GM12878 (cell line): ENCODE data around the gene ATXN7L1. TPM values are rescaled to one million over a fixed set of nuclear protein-coding genes. Genes with fewer than 3 reads are reported as not detected.

Experiments
- GATAD2B ChIP-seq: fragments of 450-650 bp; conservative IDR thresholded peaks from 2 replicates; pipeline ENCODE4 v1.6.1; 2017; ENCODE audit warnings: low read depth, mild to moderate bottlenecking, moderate library complexity
- MXI1 ChIP-seq: fragments of 150-350 bp; IDR thresholded peaks from 2 replicates; pipeline ENCODE4 v1.6.1; 2011; ENCODE audit warnings: low read depth, mild to moderate bottlenecking, inconsistent platforms, low read length, improper control_type of control experiment
- SIX5 ChIP-seq: IDR thresholded peaks from 2 replicates; pipeline ENCODE4 v1.6.1; 2011; ENCODE audit warnings: mild to moderate bottlenecking, low read depth, low read length, moderate library complexity; ENCODE audit not compliant: severe bottlenecking
- polyA plus RNA-seq, 11 experiments: library from polyadenylated mRNA; depleted of rRNA in 4 of 11; unstranded in 6 of 11; stranded (reverse) in 5 of 11; fragments of >200 nt; fragmentation: Nextera tagmentation in 4 of 11; fragmentation: Illumina TruSeq in 1 of 11; extraction: Ambion mirVana in 4 of 11; extraction: Trizol in 1 of 11; gene quantifications; 1 replicate in 1 of 11; 2 replicates in 10 of 11; pipeline versions ENCODE4 v1.2.1 to v1.2.3, GENCODE V29; 2011 to 2016; ENCODE audit warnings: inconsistent platforms in 2 of 11, missing spikeins in 2 of 11, low read depth in 1 of 11
- total RNA-seq, 4 experiments: library from RNA; depleted of rRNA in 3 of 4; stranded (reverse); fragments of >200 nt in 3 of 4; fragmentation: Illumina TruSeq in 1 of 4; extraction: Trizol in 1 of 4; gene quantifications; 2 replicates each; pipeline versions ENCODE4 v1.2.1 to v1.2.3, GENCODE V29; 2013 to 2021
- TF ChIP-seq, protein P1 (sequence below): fragments of 450-650 bp; IDR thresholded peaks from 2 replicates; pipeline ENCODE4 v1.6.1; 2018; ENCODE audit warnings: borderline replicate concordance, mild to moderate bottlenecking; ENCODE audit not compliant: partially characterized antibody
- TF ChIP-seq, protein P2 (sequence below): fragments of 450-650 bp; IDR thresholded peaks from 2 replicates; pipeline ENCODE4 v1.6.1; 2018; ENCODE audit warnings: mild to moderate bottlenecking, low read depth, moderate library complexity; ENCODE audit not compliant: partially characterized antibody
- TF ChIP-seq, protein P3 (sequence below): IDR thresholded peaks from 2 replicates; pipeline ENCODE4 v1.6.1; 2011; ENCODE audit warnings: borderline replicate concordance, low read depth, mild to moderate bottlenecking, moderate library complexity, low read length; ENCODE audit not compliant: insufficient read depth, poor library complexity, severe bottlenecking

The ATXN7L1 gene
- total and polyA plus RNA-seq, 10 of the 15 experiments (the other 5 are each of a cell fraction or from before 2014, with no cell fraction given): 0.40 to 2.9 (median 1.2) TPM

DNA sequence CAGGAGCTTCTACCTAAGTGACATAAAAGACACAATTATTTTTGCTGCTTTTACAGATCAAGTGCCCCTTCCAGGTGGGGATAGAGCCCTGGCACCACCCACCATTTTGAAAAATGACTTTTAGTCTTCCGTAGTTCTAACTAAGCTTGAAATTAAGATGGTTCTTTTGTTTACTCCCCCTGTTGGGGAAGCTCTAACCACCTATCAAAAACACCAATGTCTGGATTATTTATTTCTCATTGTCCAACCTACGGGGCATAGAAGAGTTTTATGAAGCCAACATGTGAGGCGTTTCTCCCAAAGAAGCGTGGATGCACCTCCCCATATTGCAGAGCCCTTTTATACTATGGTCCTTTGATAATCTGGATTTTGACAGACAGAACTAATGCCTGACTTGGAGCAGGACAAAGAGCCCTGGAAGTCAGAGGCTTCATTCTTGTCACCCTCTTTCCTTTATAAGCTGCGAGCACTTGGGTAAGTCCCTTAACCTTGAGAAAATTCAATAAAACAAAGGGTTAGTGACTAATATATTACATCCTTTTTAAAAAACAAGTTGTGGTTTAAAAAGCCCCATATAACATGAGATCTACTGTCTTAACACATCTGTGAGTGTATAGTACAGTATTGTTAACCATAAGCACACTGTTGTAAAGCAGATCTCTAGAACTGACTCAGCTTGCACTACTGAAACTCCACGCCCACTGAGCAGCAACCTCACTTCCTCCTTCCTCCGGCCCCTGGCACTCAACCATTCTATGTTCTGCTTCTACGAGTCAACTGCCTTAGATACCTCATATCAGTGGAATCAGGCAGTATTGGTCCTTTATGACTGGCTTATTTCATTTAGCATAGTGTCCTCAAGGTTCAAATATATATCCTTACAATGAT, 67.5 kb downstream of the ATXN7L1 start (continued):
- TF ChIP-seq, protein P1, sequence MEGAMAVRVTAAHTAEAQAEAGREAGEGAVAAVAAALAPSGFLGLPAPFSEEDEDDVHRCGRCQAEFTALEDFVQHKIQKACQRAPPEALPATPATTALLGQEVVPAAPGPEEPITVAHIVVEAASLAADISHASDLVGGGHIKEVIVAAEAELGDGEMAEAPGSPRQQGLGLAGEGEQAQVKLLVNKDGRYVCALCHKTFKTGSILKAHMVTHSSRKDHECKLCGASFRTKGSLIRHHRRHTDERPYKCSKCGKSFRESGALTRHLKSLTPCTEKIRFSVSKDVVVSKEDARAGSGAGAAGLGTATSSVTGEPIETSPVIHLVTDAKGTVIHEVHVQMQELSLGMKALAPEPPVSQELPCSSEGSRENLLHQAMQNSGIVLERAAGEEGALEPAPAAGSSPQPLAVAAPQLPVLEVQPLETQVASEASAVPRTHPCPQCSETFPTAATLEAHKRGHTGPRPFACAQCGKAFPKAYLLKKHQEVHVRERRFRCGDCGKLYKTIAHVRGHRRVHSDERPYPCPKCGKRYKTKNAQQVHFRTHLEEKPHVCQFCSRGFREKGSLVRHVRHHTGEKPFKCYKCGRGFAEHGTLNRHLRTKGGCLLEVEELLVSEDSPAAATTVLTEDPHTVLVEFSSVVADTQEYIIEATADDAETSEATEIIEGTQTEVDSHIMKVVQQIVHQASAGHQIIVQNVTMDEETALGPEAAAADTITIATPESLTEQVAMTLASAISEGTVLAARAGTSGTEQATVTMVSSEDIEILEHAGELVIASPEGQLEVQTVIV: no peak
- TF ChIP-seq, protein P2, sequence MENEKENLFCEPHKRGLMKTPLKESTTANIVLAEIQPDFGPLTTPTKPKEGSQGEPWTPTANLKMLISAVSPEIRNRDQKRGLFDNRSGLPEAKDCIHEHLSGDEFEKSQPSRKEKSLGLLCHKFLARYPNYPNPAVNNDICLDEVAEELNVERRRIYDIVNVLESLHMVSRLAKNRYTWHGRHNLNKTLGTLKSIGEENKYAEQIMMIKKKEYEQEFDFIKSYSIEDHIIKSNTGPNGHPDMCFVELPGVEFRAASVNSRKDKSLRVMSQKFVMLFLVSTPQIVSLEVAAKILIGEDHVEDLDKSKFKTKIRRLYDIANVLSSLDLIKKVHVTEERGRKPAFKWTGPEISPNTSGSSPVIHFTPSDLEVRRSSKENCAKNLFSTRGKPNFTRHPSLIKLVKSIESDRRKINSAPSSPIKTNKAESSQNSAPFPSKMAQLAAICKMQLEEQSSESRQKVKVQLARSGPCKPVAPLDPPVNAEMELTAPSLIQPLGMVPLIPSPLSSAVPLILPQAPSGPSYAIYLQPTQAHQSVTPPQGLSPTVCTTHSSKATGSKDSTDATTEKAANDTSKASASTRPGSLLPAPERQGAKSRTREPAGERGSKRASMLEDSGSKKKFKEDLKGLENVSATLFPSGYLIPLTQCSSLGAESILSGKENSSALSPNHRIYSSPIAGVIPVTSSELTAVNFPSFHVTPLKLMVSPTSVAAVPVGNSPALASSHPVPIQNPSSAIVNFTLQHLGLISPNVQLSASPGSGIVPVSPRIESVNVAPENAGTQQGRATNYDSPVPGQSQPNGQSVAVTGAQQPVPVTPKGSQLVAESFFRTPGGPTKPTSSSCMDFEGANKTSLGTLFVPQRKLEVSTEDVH: peak; percentile 68
- TF ChIP-seq GATAD2B (peak; percentile 86), MXI1 (peak; percentile 90), SIX5 (no peak)
- TF ChIP-seq, protein P3, sequence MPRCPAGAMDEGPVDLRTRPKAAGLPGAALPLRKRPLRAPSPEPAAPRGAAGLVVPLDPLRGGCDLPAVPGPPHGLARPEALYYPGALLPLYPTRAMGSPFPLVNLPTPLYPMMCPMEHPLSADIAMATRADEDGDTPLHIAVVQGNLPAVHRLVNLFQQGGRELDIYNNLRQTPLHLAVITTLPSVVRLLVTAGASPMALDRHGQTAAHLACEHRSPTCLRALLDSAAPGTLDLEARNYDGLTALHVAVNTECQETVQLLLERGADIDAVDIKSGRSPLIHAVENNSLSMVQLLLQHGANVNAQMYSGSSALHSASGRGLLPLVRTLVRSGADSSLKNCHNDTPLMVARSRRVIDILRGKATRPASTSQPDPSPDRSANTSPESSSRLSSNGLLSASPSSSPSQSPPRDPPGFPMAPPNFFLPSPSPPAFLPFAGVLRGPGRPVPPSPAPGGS: peak; percentile 94
